Astrocyte (in vitro differentiated cells and primary cell): ENCODE results near the gene OSM. TPM values are rescaled to one million over a fixed set of nuclear protein-coding genes. Genes with fewer than 3 reads are reported as not detected.

Source experiments
- DNase-seq: peaks from one replicate; pipeline ENCODE4 v3.0.0-alpha.2; 2010; ENCODE audit warnings: low read depth
- FAIRE-seq: peaks from 2 replicates; lab custom pipeline; 2011; peaks lifted over from hg19 to GRCh38; lab: Jason Lieb, UNC
- H2AFZ ChIP-seq: 2 replicates; pipeline ENCODE4 v1.6.0; 2012; ENCODE audit warnings: low read depth, low read length, inconsistent platforms
- H3K27ac ChIP-seq: 2 replicates; pipeline ENCODE4 v1.5.1; 2011; ENCODE audit warnings: low read depth, low read length, inconsistent platforms
- H3K27me3 ChIP-seq: 2 replicates; pipeline ENCODE4 v1.6.0; 2011; ENCODE audit warnings: low read length, inconsistent platforms; ENCODE audit not compliant: insufficient read depth
- H3K36me3 ChIP-seq: 2 replicates; pipeline ENCODE4 v1.5.1; 2011; ENCODE audit warnings: low read length, inconsistent platforms; ENCODE audit not compliant: insufficient read depth
- H3K4me1 ChIP-seq: 2 replicates; pipeline ENCODE4 v1.5.1; 2011; ENCODE audit warnings: low read length, inconsistent platforms; ENCODE audit not compliant: insufficient read depth
- H3K4me2 ChIP-seq: 2 replicates; pipeline ENCODE4 v1.6.0; 2012; ENCODE audit warnings: low read length, inconsistent platforms
- H3K4me3 ChIP-seq: 2 replicates; pipeline ENCODE4 v1.5.1; 2011; ENCODE audit warnings: low read depth, mild to moderate bottlenecking, low read length, inconsistent platforms; ENCODE audit not compliant: insufficient read depth
- H3K79me2 ChIP-seq: 2 replicates; pipeline ENCODE4 v1.6.0; 2012; ENCODE audit warnings: mild to moderate bottlenecking, low read length, inconsistent platforms; ENCODE audit not compliant: insufficient read depth
- H3K9ac ChIP-seq: 2 replicates; pipeline ENCODE4 v1.6.0; 2012; ENCODE audit warnings: mild to moderate bottlenecking, low read length, inconsistent platforms
- H3K9me3 ChIP-seq: 2 replicates; pipeline ENCODE4 v1.5.1; 2012; ENCODE audit warnings: low read depth, mild to moderate bottlenecking, low read length, inconsistent platforms; ENCODE audit not compliant: insufficient read depth
- H4K20me1 ChIP-seq: 2 replicates; pipeline ENCODE4 v1.6.0; 2012; ENCODE audit warnings: low read length, inconsistent platforms; ENCODE audit not compliant: insufficient read depth
- H3K27ac Mint-ChIP-seq: one replicate; pipeline ENCODE4 v1.8.0; 2021; ENCODE audit warnings: mild to moderate bottlenecking, mixed read lengths; ENCODE audit not compliant: unreplicated experiment
- H3K27me3 Mint-ChIP-seq: one replicate; pipeline ENCODE4 v1.8.0; 2021; ENCODE audit warnings: low read depth, mixed read lengths; ENCODE audit not compliant: unreplicated experiment
- H3K36me3 Mint-ChIP-seq: one replicate; pipeline ENCODE4 v1.8.0; 2021; ENCODE audit warnings: low read depth, mixed read lengths; ENCODE audit not compliant: unreplicated experiment
- H3K4me1 Mint-ChIP-seq: one replicate; pipeline ENCODE4 v1.8.0; 2021; ENCODE audit warnings: low read depth, mixed read lengths; ENCODE audit not compliant: unreplicated experiment
- H3K4me3 Mint-ChIP-seq: one replicate; pipeline ENCODE4 v1.8.0; 2021; ENCODE audit warnings: mild to moderate bottlenecking, moderate library complexity, mixed read lengths; ENCODE audit not compliant: unreplicated experiment
- H3K9me3 Mint-ChIP-seq: one replicate; pipeline ENCODE4 v1.8.0; 2021; ENCODE audit warnings: mild to moderate bottlenecking, mixed read lengths; ENCODE audit not compliant: unreplicated experiment
- CTCF ChIP-seq: IDR thresholded peaks from 2 replicates; pipeline ENCODE4 v1.5.1; 2011; ENCODE audit warnings: low read depth, mild to moderate bottlenecking, inconsistent platforms, low read length, moderate library complexity; ENCODE audit not compliant: insufficient read depth
- EZH2 ChIP-seq: IDR thresholded peaks from 2 replicates; pipeline ENCODE4 v1.6.1; 2012; ENCODE audit warnings: mild to moderate bottlenecking, low read length, inconsistent platforms; ENCODE audit not compliant: insufficient read depth
- total RNA-seq: library from RNA; stranded (reverse); gene quantifications from 2 replicates; pipeline ENCODE4 v1.2.1, GENCODE V29; 2021

OSM gene
- total RNA-seq, 1 donor from 2014 or later: not detected

DNA sequence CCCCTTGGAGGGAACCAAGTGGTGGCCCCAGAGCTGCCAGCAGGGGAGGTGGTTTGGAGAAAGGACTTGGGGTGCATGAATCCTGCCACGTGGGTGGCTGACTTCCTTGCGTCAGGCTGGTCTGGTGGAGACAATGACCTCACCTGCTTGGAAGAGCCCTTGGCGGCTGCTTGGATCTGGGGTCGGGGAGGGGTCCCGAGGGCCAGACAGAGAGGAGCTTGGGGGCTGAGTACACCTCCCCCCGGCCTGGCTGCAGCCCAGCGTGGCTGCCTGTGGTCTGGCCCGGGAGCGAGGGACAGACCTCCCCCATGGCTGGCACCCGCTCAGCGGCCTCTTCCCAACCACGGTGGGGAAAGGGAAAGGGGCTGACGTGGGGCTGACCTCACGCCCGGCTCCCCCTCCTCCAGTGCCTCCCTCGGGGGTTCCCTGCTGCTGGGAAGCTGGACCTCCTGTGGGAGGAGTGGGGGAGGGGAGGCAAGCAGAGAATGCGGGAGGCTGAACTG is 33.9 kb downstream of the OSM start:
- Mint-ChIP-seq H3K9me3 (no peaks in the 10 kb centered on the region), H3K27me3 (no peaks in the 10 kb centered on the region), H3K4me3 (no peak overlapping the region), H3K36me3 (no peaks in the 10 kb centered on the region), H3K27ac (no peak overlapping the region), H3K4me1 (peaks cover 42% of the 10 kb centered on the region)
- H3K4me1 ChIP-seq: peaks cover 57% of the 10 kb centered on the region
- no peaks in the 10 kb centered on the region for H3K79me2 ChIP-seq
- TF ChIP-seq EZH2 (no peak), CTCF (no peak)
- H3K27ac ChIP-seq: peak overlapping the region; percentile 58
- H3K4me3 ChIP-seq: no peak overlapping the region
- H3K9me3 ChIP-seq: no peaks in the 10 kb centered on the region
- FAIRE-seq (no peak), DNase-seq (peak; percentile 83)
- peak overlapping the region; percentile 63 for H3K9ac ChIP-seq
- H4K20me1 ChIP-seq: no peaks in the 10 kb centered on the region
- no peaks in the 10 kb centered on the region for H3K27me3 ChIP-seq
- peak overlapping the region; percentile 21 for H3K4me2 ChIP-seq
- no peak overlapping the region for H2AFZ ChIP-seq
- no peaks in the 10 kb centered on the region for H3K36me3 ChIP-seq

DNA sequence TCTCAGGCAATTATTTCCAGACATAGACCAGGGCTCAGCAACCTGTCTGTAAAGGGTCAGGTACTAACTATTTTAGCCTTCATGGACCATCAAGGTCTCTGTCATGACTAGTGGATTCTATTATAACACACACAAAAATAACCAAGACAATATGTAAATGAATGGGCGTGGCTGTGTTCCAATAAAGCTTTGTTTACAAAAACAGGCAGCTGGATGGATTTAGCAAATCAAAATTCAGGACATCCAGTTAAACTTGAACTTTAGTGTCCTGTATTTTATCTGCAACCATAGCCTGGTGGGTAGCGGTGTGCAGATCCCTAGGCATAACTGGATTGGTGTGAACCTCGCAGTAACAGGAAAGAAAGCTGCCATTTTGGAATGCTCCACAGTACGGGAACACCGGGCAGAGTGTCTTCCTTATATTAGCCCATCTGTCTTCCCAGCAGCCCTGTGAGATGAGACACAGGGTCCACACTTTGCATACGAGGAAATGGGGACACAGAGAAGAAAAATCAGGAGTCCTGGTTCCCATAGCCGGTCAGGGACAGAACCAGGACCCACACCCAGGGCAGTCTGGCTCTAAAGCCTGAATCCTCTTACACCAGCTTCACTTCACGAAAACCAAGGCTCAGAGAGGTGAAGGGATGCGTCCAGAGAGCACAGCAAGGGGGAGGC is 35.7 kb downstream of the OSM start:
- Histone ChIP-seq H3K4me3 (no peak overlapping the region), H3K4me1 (peaks cover 50% of the 10 kb centered on the region), H3K79me2 (no peaks in the 10 kb centered on the region), H3K9me3 (no peaks in the 10 kb centered on the region), H3K4me2 (no peak overlapping the region), H4K20me1 (no peaks in the 10 kb centered on the region), H3K9ac (no peak overlapping the region), H3K27ac (no peak overlapping the region), H3K27me3 (no peaks in the 10 kb centered on the region), H2AFZ (no peak overlapping the region), H3K36me3 (no peaks in the 10 kb centered on the region)
- TF ChIP-seq CTCF (no peak), EZH2 (no peak)
- no peak for DNase-seq
- Mint-ChIP-seq H3K4me3 (no peak overlapping the region), H3K9me3 (no peaks in the 10 kb centered on the region), H3K4me1 (peaks cover 37% of the 10 kb centered on the region), H3K27me3 (no peaks in the 10 kb centered on the region), H3K27ac (no peak overlapping the region), H3K36me3 (no peaks in the 10 kb centered on the region)
- FAIRE-seq: no peak

DNA sequence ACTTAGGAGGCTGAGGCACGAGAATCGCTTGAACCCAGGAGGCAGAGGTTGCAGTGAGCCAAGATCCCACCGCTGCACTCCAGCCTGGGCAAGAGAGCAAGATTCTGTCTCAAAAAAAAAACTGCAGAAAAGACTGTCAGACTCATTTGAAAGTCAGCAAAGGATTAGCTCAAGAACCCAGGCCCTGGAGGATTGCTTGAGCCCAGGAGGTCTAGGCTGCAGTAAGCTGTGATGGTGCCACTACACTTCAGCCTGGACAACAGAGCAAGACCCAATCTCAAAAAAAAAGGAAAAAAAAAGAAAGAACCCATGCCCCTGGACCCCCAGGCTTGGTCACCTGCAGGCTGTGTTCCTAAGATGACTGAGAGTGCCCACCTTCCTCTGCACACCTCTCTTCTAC is 36.3 kb downstream of the OSM start:
- Histone ChIP-seq H3K27ac (no peak overlapping the region), H4K20me1 (no peaks in the 10 kb centered on the region), H2AFZ (no peak overlapping the region), H3K9me3 (no peaks in the 10 kb centered on the region), H3K4me2 (no peak overlapping the region), H3K36me3 (no peaks in the 10 kb centered on the region), H3K4me3 (no peak overlapping the region), H3K27me3 (no peaks in the 10 kb centered on the region), H3K9ac (no peak overlapping the region), H3K79me2 (no peaks in the 10 kb centered on the region), H3K4me1 (peaks cover 44% of the 10 kb centered on the region)
- Mint-ChIP-seq H3K9me3 (no peaks in the 10 kb centered on the region), H3K4me3 (no peak overlapping the region), H3K4me1 (peaks cover 37% of the 10 kb centered on the region), H3K36me3 (no peaks in the 10 kb centered on the region), H3K27ac (no peak overlapping the region), H3K27me3 (no peaks in the 10 kb centered on the region)
- no peak for DNase-seq
- FAIRE-seq: no peak
- no peak for TF ChIP-seq EZH2
- TF ChIP-seq CTCF: no peak
